Heart left ventricle (tissue), 13 donors: ENCODE results near the gene CFHR4.

ENCODE experiments used
- POLR2A ChIP-seq, 2 donors: fragments of 450-650 bp; IDR thresholded peaks; one replicate each; pipeline ENCODE4 v1.6.1; 2017; ENCODE audit warnings: antibody characterized with exemption in 2 of 2, mild to moderate bottlenecking in 2 of 2, moderate library complexity in 2 of 2
- TF ChIP-seq, protein P1 (sequence below), 12 donors: fragments of 200-600 bp; sonication (generic) in 4 of 12; IDR thresholded peaks; one replicate each; pipeline versions ENCODE4 v1.5.0 to v1.8.0; 2018 to 2022; ENCODE audit warnings: antibody characterized with exemption in 12 of 12, mild to moderate bottlenecking in 5 of 12
- donor health status: ischemic (EF 13 %, LVEDD 7.1; RV severe dilation, severe dysfunction).
- donor health status: DM: no; HTN: yes; CAD: no.
- donor health status: DM: no; HTN: no; CAD: no.
- donor health status: ischemic (EF 25% LVEDD 6.9; RV normal size, moderate dysfunction).
- donor health status: ischemic (EF 25% LVEDD 5.7; RV mildly dilated, moderate dysfunction).
- donor health status: ischemic (EF 35%, LVEDD 5.7; RV mildly dilated, moderate dysfunction).
- donor health status: nonischemic (EF 11% LVEDD 7.7; RV severe dilation, severe dysfunction).
- donor health status: DM: yes; HTN: yes; CAD: no.
- donor health status: PGD.
- donor health status: ischemic (EF 29% LVEDD 5.4; RV normal size, mild dysfunction).
- donor health status: nonischemic (EF 23%, LVEDD 6.1; RV moderate dilation, normal function).

DNA sequence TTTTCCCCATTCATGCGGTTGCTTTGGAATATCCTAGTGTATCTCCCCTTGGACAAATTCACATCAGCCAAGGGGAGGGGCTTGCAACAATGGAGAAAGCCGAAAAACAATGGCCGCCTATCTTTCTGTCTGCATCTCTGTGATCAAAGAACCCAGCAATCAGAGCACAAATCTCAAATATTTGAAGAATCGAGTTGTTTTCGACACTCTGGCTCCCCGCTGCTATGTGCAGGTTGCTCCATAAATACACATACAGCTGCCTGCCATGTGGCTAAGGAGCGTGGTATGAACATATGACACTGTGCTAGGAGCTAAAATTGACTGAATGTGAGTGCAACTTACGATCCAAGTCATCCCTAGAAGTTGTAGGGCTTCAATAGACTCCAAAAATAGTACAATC, 8.5 kb downstream of the CFHR4 start:
- TF ChIP-seq, protein P1, sequence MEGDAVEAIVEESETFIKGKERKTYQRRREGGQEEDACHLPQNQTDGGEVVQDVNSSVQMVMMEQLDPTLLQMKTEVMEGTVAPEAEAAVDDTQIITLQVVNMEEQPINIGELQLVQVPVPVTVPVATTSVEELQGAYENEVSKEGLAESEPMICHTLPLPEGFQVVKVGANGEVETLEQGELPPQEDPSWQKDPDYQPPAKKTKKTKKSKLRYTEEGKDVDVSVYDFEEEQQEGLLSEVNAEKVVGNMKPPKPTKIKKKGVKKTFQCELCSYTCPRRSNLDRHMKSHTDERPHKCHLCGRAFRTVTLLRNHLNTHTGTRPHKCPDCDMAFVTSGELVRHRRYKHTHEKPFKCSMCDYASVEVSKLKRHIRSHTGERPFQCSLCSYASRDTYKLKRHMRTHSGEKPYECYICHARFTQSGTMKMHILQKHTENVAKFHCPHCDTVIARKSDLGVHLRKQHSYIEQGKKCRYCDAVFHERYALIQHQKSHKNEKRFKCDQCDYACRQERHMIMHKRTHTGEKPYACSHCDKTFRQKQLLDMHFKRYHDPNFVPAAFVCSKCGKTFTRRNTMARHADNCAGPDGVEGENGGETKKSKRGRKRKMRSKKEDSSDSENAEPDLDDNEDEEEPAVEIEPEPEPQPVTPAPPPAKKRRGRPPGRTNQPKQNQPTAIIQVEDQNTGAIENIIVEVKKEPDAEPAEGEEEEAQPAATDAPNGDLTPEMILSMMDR (IDR thresholded peaks at IDR 0.05): no peak
- TF ChIP-seq POLR2A (IDR thresholded peaks at IDR 0.05): no peak
